ENCODE data around the gene DLL3.

DLL3 gene

DNA sequence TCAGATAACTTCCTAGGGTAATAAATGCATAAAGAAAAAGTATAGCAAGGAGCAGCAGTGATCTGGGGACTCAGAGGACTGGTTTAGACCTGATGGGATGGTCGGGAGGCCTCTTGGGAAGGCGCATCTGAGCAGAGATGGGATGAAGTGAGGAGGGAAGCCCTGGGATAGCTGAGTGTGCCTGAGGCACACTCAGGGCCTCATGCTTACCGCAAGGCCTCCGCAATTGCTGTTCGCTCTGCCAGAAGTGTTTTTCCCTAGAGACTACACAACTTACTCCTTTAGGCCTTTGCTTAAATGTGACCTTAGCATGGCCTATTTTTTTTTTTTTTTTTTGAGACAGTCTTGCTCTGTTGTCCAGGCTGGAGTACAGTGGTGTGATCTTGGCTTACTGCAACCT, 4.1 kb upstream of the DLL3 start:
- TF ChIP-seq CTCF (IDR thresholded peaks at IDR 0.05): no peak

DNA sequence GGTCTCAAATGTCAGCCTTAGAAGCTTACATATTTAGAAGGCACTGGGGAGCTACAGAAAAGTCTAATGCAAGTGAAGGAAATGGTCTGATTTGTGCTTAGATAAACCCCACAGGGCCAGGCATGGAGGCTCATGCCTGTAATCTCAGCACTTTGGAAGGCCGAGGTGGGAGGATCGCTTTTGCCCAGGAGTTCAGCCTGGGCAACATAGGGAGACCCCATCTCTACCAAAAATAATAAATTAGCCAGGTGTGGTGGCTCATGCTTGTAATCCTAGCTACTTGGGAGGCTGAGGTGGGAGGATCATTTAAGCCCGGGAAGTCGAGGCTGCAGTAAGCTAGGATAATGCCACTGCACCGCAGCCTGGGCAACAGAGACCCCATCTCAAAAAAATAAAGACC, 2.7 kb upstream of the DLL3 start:
- no peak for TF ChIP-seq CTCF (IDR thresholded peaks at IDR 0.05)

DNA sequence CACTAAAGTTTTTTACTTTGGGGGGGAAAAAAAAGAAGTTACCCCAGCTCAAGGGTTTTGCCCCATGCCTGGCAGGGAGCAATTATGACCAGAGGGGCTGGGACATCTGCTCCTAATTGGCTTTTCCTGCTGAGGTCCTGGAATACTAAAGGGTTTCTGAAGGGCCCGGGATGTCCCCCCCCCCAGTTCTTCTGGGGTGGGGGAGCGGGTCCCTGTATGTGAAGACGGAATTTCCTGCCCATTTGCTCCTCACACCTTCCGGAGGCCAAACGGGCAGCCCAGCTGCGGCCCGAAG, 1.1 kb upstream of the DLL3 start:
- TF ChIP-seq CTCF (IDR thresholded peaks at IDR 0.05): no peak

GRCh38 chr19:39497996-39498797, 550 bp upstream of the DLL3 start:
- TF ChIP-seq CTCF (IDR thresholded peaks at IDR 0.05): no peak

DNA sequence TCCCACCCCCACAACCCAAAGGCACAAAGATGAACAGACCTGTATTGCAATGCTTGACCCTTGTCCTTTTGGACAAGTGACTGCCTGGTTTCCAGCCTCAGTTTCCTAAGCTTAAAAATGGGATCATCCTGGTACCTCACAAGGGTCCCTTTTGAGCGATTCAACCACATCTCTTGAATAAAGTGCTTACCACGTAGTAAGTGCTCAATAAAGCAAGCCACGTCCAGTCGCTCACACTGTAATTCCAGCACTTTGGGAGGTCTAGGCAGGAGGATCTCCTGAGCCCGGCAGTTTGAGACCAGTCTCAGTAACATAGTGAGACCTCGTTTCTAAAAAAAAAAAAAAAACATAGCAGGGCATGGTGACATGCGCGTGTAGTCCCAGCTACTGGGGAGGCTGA, 1.2 kb downstream of the DLL3 start:
- no peak for TF ChIP-seq CTCF (IDR thresholded peaks at IDR 0.05)

DNA sequence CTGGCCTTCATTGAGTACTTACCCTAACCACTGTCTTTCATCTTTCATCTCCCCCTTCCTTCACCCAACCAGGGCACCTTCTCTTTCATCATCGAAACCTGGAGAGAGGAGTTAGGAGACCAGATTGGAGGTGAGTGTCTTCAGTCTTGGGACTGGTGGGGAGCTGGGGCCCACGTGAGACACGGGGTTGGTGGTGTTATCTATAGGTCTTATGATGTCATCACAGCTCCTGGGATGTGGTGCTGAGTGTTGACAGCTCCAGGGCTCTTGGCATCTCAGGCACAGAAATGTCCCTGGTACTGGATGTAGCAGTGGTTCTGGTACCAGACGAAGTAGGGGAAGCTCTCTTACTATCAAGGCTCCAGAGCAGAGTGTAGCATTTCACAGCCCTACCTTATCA, 1.8 kb downstream of the DLL3 start:
- TF ChIP-seq CTCF (IDR thresholded peaks at IDR 0.05): no peak

DNA sequence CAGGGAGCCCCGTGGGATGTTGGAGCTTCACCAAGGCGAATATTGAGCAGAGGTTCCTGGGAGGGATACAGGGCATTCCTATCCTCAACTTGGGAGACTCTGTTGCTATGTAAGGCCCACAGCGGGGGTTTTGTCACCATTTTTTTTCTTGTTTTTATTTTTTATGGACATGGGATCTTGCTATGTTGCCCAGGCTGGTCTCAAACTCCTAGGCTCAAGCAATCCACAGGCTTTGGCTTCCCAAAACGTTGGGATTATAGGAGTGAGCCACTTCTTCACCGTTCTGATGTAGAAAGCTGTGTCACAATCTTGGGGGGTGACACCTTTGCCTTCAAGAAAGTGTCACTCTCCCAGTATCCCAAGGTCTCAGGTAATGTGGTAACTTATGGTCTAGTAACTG, 2.6 kb downstream of the DLL3 start:
- no peak for TF ChIP-seq CTCF (IDR thresholded peaks at IDR 0.05)
